ENCODE measurements around the gene SYTL3. TPM values are rescaled to one million over a fixed set of nuclear protein-coding genes. Genes with fewer than 3 reads are reported as not detected.
"Not testable (repeated sequence)": the region's sequence is repeated elsewhere in the genome, so short reads cannot be mapped to it uniquely, and the experiment has no call there.

SYTL3 gene
- total RNA-seq, 1 donor from 2014 or later = 0.48 TPM

- TF ChIP-seq CTCF (IDR thresholded peaks at IDR 0.05) = no peak
- Mint-ChIP-seq H3K36me3 (ENCODE audit: unreplicated experiment) (peaks cover 34% of the 10 kb centered on the region), H3K4me3 (ENCODE audit: unreplicated experiment) (no peak overlapping the region), H3K4me1 (ENCODE audit: unreplicated experiment) (no peaks in the 10 kb centered on the region), H3K27me3 (ENCODE audit: unreplicated experiment) (no peaks in the 10 kb centered on the region), H3K27ac (ENCODE audit: unreplicated experiment) (no peak overlapping the region), H3K9me3 (ENCODE audit: unreplicated experiment) (no peaks in the 10 kb centered on the region)
- DNase-seq (ENCODE audit: extremely low spot score, unreplicated experiment) = no peak
Measured at GRCh38 chr6:158611039-158611438, 38.8 kb upstream of the SYTL3 start.

DNA sequence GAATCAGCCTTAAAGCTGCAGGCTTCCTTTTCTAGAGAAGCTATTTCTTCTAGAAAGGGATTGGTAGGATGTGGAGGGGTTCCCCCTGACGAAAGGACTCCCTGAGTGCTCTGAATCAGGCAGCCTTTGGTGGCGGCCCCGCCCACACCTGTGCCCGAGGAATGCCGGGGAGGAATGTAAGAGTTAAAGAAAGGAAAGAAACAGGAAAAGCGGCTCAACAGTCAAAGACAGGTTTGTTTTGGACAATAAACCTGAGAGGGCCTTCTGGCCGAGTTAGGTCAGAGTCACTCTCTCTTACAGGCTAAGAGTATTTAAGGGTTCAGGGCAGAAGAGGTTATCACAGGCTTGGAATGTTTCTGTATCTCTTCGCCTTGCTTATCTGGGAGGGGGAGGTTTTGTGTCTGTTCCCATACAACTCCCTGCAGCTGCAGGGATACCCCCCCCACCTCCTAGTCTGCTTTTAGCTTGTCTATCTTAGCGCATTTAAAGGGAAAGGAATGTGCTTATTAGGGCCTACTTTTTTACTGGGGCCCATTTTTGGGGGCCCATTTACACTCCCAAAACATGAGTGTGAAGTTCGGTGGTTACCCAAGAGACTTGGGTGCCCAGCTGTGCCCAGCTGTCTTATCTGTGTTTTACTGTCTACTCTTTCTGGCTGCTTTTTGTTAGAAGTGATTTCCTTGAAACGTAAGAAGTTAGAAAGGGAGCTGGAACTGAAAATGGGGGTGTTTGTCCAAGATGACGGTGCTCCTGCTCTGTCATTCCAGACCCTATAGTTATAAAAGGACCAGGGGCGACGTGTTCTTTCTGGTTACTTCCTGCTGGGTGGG, 38.1 kb upstream of the SYTL3 start:
- H3K9me3 Mint-ChIP-seq (ENCODE audit: unreplicated experiment) = no peaks in the 10 kb centered on the region
- TF ChIP-seq CTCF (IDR thresholded peaks at IDR 0.05) = no peak

GRCh38 chr6:158614606-158615005, 35.2 kb upstream of the SYTL3 start:
- not testable (repeated sequence) for H3K4me3 Mint-ChIP-seq (ENCODE audit: unreplicated experiment); H3K9me3 Mint-ChIP-seq (ENCODE audit: unreplicated experiment); H3K4me1 Mint-ChIP-seq (ENCODE audit: unreplicated experiment); H3K27me3 Mint-ChIP-seq (ENCODE audit: unreplicated experiment); H3K27ac Mint-ChIP-seq (ENCODE audit: unreplicated experiment)
- peaks cover 54% of the 10 kb centered on the region for H3K36me3 Mint-ChIP-seq (ENCODE audit: unreplicated experiment)
- DNase-seq (ENCODE audit: extremely low spot score, unreplicated experiment) = peak; percentile 7

More for the DNA sequence above, 38.1 kb upstream of the SYTL3 start:
- no peaks in the 10 kb centered on the region for H3K27me3 Mint-ChIP-seq (ENCODE audit: unreplicated experiment)
- peaks cover 41% of the 10 kb centered on the region for H3K36me3 Mint-ChIP-seq (ENCODE audit: unreplicated experiment)
- H3K4me1 Mint-ChIP-seq (ENCODE audit: unreplicated experiment) = no peaks in the 10 kb centered on the region
- H3K4me3 Mint-ChIP-seq (ENCODE audit: unreplicated experiment) = no peak overlapping the region
- no peak overlapping the region for H3K27ac Mint-ChIP-seq (ENCODE audit: unreplicated experiment)
- peak; percentile 66 for DNase-seq (ENCODE audit: extremely low spot score, unreplicated experiment)

GRCh38 chr6:158618289-158618688, 31.6 kb upstream of the SYTL3 start:
- H3K9me3 Mint-ChIP-seq (ENCODE audit: unreplicated experiment); H3K27ac Mint-ChIP-seq (ENCODE audit: unreplicated experiment); H3K4me3 Mint-ChIP-seq (ENCODE audit: unreplicated experiment); H3K27me3 Mint-ChIP-seq (ENCODE audit: unreplicated experiment); H3K4me1 Mint-ChIP-seq (ENCODE audit: unreplicated experiment): not testable (repeated sequence)
- DNase-seq (ENCODE audit: extremely low spot score, unreplicated experiment) = peak; percentile 8
- peaks cover 51% of the 10 kb centered on the region for H3K36me3 Mint-ChIP-seq (ENCODE audit: unreplicated experiment)

- DNase-seq (ENCODE audit: extremely low spot score, unreplicated experiment) = peak; percentile 75
- Mint-ChIP-seq H3K36me3 (ENCODE audit: unreplicated experiment) (peaks cover 44% of the 10 kb centered on the region), H3K27ac (ENCODE audit: unreplicated experiment) (no peak overlapping the region), H3K4me3 (ENCODE audit: unreplicated experiment) (no peak overlapping the region), H3K9me3 (ENCODE audit: unreplicated experiment) (no peaks in the 10 kb centered on the region), H3K27me3 (ENCODE audit: unreplicated experiment) (no peaks in the 10 kb centered on the region), H3K4me1 (ENCODE audit: unreplicated experiment) (no peaks in the 10 kb centered on the region)
- no peak for TF ChIP-seq CTCF (IDR thresholded peaks at IDR 0.05)
Measured at GRCh38 chr6:158619922-158620801, 29.7 kb upstream of the SYTL3 start.

All from osteocyte (in vitro differentiated cells).